ENCODE data around the gene LPP.
A peak's percentile ranks its signal among the peaks of the same experiment; 100 is the strongest.
"Not testable (repeated sequence)": the region's sequence is repeated elsewhere in the genome, so short reads cannot be mapped to it uniquely, and the experiment has no call there.

The LPP gene, protein sequence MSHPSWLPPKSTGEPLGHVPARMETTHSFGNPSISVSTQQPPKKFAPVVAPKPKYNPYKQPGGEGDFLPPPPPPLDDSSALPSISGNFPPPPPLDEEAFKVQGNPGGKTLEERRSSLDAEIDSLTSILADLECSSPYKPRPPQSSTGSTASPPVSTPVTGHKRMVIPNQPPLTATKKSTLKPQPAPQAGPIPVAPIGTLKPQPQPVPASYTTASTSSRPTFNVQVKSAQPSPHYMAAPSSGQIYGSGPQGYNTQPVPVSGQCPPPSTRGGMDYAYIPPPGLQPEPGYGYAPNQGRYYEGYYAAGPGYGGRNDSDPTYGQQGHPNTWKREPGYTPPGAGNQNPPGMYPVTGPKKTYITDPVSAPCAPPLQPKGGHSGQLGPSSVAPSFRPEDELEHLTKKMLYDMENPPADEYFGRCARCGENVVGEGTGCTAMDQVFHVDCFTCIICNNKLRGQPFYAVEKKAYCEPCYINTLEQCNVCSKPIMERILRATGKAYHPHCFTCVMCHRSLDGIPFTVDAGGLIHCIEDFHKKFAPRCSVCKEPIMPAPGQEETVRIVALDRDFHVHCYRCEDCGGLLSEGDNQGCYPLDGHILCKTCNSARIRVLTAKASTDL

GRCh38 chr3:188154014-188154808 lies at the start of gene LPP:
Gene LPP, plus strand, starts transcription at chr3:188154157. Its CDS starts 251,964 bp downstream, at chr3:188406121.
- peak; percentile 91 for DNase-seq

DNA sequence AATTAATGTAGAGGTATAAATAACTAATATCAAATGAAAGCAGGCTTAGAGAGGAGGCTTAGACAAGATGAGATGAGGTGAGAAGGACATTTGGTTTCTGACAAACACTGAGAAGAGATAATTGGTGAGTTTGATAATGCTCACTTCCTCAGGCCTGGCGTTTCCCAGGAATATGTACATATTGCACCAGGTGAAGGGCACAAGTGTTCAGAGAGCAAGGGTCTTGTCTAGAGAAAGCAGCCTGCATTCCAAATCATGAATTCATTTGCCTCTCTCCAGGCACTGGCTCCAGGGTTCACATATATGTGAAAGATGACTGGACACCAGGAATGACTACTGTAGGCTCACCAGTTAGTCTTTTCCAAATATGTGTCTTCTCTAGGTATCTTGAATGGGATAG lies 48.0 kb upstream of the LPP start:
- DNase-seq = no peak

DNA sequence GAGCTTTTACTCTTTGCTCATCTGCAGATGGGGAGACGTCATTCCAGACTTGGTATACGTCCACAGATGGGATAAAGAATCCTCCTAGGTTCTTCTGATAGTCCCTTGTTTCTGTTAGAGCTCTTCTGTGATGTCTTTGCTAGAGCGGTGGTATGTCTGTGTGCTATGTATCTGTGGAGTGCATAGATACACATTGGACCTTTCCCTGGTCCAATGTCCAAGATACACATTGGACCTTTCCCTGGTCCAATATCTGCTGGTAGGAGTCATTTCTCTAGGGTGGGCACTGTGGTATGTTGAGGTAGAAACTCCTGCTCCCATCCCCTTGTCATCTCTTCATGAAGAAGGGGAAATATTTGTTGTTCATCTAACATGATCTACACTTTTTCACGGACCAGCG lies 47.5 kb upstream of the LPP start:
- no peak for DNase-seq

DNA sequence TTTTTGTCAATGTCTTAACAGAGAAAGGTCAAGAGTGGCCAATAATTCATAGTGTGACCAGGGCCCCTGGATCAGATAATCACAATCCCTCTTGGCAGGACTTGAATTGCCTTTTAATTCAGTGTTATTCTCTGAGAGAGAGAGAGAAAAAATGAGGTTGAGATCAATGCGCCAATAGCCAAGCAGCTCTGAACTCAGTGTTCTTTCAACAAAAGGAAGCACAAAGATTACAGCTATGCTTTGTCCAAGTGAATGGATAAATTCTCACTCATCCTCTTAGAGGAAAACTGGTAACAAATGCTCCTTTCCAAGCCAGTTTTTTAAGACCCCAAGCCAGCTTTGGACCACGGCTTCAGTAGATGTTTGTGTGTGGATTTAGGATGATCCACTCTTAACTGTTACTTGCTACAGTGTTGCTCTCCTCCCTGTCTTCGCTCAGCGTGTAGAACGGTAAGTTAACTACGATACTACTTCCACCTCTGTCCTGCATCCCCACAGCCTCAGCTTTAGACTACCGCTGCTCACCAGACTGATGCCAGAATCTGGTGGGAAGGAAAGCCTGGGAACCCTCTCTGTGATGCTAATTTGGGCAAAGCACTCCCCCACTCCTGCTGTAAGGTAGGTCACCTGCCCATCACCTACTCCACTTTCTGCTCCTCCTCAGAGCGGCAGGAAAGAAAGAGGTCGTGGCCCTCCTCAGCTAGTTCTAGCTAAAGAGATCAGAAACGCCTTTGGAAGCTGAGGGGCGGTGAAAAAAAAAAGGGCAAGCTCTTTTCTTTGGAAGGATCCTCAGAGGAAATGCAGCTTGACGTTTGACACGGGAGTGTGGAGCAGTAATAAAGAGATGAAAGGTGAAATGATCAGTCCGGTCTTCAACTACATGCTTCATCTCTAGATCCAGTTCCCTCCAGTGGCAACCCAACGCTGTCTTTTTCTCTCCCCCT lies 46.8 kb upstream of the LPP start:
- DNase-seq = no peak

- DNase-seq = no peak
Observed at GRCh38 chr3:188108703-188109412, 45.1 kb upstream of the LPP start.

- DNase-seq = no peak
Observed at GRCh38 chr3:188111002-188111584, 42.9 kb upstream of the LPP start.

GRCh38 chr3:188113756-188114155 lies 40.2 kb upstream of the LPP start:
- DNase-seq = peak; percentile 76

DNA sequence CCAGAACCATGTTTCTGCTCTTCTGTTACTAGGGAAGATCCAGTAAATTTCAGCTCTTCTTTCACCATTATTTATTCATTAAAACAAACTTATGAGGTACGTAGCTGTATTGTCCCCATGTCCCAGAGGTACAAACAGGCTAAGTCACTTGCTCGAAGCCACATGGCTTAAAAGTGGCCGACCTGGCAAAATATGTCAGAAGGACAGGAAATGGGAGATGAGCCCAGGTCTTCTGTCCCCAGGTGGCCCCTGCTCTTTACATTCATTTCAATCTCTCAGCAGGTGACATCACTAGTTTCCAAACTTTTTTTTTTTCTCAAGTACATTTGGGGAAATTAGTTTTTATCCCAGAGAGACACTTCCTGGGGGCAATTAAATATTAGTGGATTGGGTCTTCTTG lies 34.1 kb upstream of the LPP start:
- DNase-seq = no peak

- peak; percentile 21 for DNase-seq
Observed at GRCh38 chr3:188122571-188123169, 31.3 kb upstream of the LPP start.

- DNase-seq = peak; percentile 72
Observed at GRCh38 chr3:188123170-188123905, 30.6 kb upstream of the LPP start.

- no peak for DNase-seq
Observed at GRCh38 chr3:188124184-188124583, 29.8 kb upstream of the LPP start.

GRCh38 chr3:188125076-188125475 lies 28.9 kb upstream of the LPP start:
- peak; percentile 47 for DNase-seq

DNA sequence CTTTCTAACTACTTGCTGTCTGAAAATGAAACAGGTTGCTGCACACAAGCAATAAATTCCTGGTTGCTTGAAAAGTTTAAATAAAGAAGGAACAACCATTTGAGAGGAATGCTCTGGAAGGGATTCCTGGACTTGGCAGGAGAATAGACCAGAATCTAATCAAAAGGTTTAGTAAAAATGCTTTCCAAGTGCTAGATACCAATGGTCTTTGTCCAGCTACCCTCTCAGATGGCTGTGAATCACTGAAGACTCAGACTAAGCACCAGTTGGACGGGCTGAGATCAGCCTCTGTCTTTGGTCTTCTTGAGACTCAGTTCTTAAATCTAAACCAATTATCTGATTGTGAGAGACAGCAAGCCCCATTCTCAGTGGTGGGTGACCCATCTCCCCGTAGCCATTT lies 27.7 kb upstream of the LPP start:
- no peak for DNase-seq

DNA sequence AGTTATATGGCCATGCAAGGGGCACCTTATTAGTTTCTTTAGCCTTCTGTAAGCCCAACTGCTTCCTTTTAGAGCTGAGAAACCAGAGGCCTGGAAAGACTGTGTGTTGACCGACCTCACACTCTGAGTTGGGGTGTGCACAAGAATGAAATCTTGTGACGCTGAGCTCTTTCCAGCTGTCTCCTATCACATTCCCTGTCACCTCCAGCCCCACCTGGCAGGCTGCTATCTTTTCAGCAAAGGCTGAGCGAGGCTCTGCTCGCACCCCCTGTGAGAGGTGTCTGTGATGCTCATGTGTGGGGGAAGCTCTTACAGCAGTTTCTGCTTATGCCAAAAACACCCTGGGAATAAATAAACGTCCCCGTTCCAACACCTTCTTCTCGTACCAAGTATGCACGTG lies 27.0 kb upstream of the LPP start:
- no peak for DNase-seq

DNA sequence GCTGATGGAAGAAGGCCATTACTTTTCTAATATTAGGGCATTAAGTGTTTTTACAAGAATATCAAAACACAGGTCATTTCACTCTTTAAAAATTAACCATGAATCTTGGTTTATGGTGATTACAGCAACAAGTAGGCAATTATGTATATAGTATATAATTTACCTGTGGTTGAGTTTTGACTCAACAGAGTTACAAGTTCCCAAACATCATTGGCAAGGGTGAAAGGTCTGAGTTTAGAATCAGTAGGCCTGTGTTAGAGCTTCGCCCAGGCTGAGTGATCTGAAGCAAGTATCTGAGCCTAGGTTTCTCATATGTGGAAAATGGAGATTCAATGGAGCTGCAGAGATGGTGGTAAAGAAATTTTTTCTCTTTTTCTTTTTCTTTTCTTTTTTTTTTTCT lies 25.1 kb upstream of the LPP start:
- no peak for DNase-seq

DNA sequence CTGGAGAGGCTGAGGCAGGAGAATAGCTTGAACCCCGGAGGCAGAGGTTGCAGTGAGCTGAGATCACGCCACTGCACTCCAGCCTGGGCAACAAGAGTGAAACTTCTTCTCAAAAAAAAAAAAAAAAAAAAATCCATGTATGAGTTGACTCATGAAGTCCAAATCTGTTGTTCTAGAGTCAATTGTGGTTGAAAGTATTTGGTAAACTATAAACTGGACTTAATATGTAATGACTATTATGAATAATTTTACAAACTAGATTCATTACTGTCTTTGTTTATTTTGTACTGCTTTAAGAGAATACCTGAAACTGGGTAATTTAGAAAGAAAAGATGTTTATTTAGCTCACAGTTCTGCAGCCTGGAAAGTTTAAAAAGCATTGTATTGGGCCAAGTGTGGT lies 22.9 kb upstream of the LPP start:
- DNase-seq = not testable (repeated sequence)

DNA sequence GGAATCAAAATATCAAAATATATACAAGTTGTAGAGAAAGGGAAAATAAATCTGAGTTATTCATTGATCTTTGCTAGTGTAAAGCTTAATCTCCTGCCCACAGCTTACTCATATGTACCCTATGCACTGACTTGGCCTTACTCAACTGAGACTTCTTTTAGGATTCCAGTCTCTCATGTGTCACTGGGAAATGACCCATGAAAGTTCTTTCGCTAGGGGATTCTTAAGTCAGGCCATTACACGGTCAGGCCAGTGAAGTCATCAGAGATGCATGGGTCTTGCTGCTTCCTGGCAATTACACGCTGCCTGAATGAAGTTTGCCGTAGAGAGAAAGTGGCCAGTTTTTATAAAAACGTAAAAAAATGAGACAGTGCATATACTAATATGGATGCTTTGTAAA lies 20.7 kb upstream of the LPP start:
- DNase-seq = peak; percentile 24

DNA sequence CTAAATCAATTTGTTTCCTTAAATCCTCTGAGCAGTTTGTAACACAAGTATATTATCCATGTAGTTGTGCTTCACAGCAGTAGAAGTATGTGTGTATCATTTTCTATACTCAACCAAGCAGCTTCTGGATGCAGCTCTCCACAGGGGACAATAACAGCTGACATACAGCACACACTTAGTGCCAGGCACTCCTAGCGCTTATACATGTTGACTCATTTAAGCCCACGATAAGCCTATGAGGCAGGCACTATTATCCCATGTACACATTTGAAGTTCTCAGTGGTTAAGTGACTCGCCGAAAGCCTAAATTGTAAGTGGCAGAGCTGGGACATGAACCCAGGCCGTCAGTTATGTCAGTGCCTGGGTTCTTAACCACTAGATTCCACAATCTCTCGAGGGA lies 20.3 kb upstream of the LPP start:
- DNase-seq = no peak

DNA sequence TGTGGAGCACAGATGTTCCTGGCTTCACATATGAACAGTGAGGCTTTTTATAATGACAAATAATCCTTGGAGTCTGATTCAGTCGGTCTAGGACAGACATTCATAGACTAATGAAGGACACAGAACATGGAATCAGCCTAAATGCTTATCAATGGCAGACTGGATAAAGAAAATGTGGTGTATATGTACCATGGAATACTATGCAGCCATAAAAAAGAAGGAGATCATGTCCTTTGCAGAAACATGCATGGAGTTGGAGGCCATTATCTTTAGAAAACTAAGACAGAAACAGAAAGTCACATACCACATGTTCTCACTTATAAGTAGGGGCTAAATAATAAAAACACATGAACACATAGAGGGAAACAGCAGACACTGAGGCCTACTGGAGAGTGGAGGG lies 19.9 kb upstream of the LPP start:
- DNase-seq = no peak

GRCh38 chr3:188134856-188135255 lies 19.1 kb upstream of the LPP start:
- DNase-seq = no peak
